SU-DHL-6 (cell line): ENCODE measurements around the gene LEMD2.

Experiments used
- CTCF ChIP-seq: fragments of 200-600 bp; sonication (generic); IDR thresholded peaks from one replicate; pipeline ENCODE4 v1.5.1; 2017; ENCODE audit warnings: antibody characterized with exemption, mild to moderate bottlenecking, low read length, moderate library complexity; ENCODE audit not compliant: insufficient read depth, poor library complexity, severe bottlenecking
- EZH2phosphoT487 ChIP-seq: fragments of 200-600 bp; sonication (generic), shearing (Covaris generic); conservative IDR thresholded peaks from 2 replicates; pipeline ENCODE4 v1.6.1; 2018; ENCODE audit warnings: mild to moderate bottlenecking, antibody characterized with exemption, low read length, moderate library complexity, mixed read lengths

- TF ChIP-seq EZH2phosphoT487 (no peak), CTCF (no peak)
These were observed 2.2 kb downstream of the LEMD2 start for GRCh38 chr6:33786736-33787135.
